HepG2 (cell line): ENCODE results near the gene CDYL2. TPM values are rescaled to one million over a fixed set of nuclear protein-coding genes. Genes with fewer than 3 reads are reported as not detected.

Experiments
- ATAC-seq: fragments of 200-7000 bp; cut with Tn5 transposase; 3 replicates; pipeline ENCODE4 v1.9.1; 2020; ENCODE audit warnings: mild to moderate bottlenecking, moderate library complexity
- BruUV-seq: library from RNA; stranded (reverse); fragments of 400-500 nt; replicated peaks from 2 replicates; lab custom pipeline; 2021; lab: Mats Ljungman, UMichigan
- CTCF ChIA-PET: fragments of 300-600 bp; formaldehyde crosslinking; extraction: SDS; loops from one replicate; lab custom pipeline; 2021; ENCODE audit warnings: low total read pairs, inconsistent platforms, low intra/inter-chr PET ratio; lab: Yijun Ruan, JAX
- POLR2A ChIA-PET: fragments of 350-600 bp; sonication (Branson Sonifier 250); formaldehyde crosslinking; loops from one replicate; lab custom pipeline; 2020; ENCODE audit warnings: antibody characterized with exemption, inconsistent platforms; lab: Yijun Ruan, JAX
- DNase-seq: peaks from one replicate; pipeline ENCODE4 v3.0.0-alpha.2; 2015; ENCODE audit warnings: low spot score
- FAIRE-seq: peaks from 3 replicates; lab custom pipeline; 2011; peaks lifted over from hg19 to GRCh38; lab: Jason Lieb, UNC
- H2AFZ ChIP-seq: one replicate; pipeline ENCODE4 v1.6.1; 2011; ENCODE audit warnings: low read length, inconsistent platforms
- H3K27ac ChIP-seq: fragments of 300-600 bp; 3 replicates; pipeline ENCODE4 v1.8.0; 2011; ENCODE audit warnings: mixed run types, mild to moderate bottlenecking, mixed read lengths, low read length, inconsistent platforms; ENCODE audit not compliant: insufficient read depth; ENCODE audit errors: extremely low read length
- H3K27me3 ChIP-seq, 2 experiments: fragments of 200-600 bp in 1 of 2; 2 replicates in 1 of 2; 3 replicates in 1 of 2; pipeline versions ENCODE4 v1.6.0 to v1.8.0; 2011; ENCODE audit warnings: low read length in 2 of 2, mild to moderate bottlenecking in 2 of 2, moderate library complexity in 2 of 2, inconsistent platforms in 1 of 2; ENCODE audit not compliant: insufficient read depth in 2 of 2, control insufficient read depth in 1 of 2
- H3K36me3 ChIP-seq, 2 experiments: fragments of 200-600 bp in 1 of 2; replicated peaks in 1 of 2; 2 replicates in 1 of 2; 3 replicates in 1 of 2; pipeline versions ENCODE4 v1.5.1 to v1.8.0; 2011; ENCODE audit warnings: low read length in 2 of 2, inconsistent platforms in 1 of 2; ENCODE audit not compliant: insufficient read depth in 2 of 2, control insufficient read depth in 1 of 2
- H3K4me1 ChIP-seq: 2 replicates; pipeline ENCODE4 v1.5.1; 2012; ENCODE audit warnings: low read length, inconsistent platforms; ENCODE audit not compliant: insufficient read depth
- H3K4me2 ChIP-seq: 2 replicates; pipeline ENCODE4 v1.6.0; 2011; ENCODE audit warnings: low read depth, low read length, inconsistent platforms
- H3K4me3 ChIP-seq, 3 experiments: fragments of 200-600 bp in 1 of 3; sonication (generic), shearing (Covaris generic) in 1 of 3; replicated peaks in 1 of 3; 2 replicates each; pipeline ENCODE4 v1.5.1; 2011 to 2016; ENCODE audit warnings: low read length in 3 of 3, inconsistent platforms in 2 of 3, low read depth in 2 of 3, mild to moderate bottlenecking in 2 of 3, control low read depth in 1 of 3, mixed read lengths in 1 of 3; ENCODE audit not compliant: insufficient read depth in 1 of 3
- H3K79me2 ChIP-seq: one replicate; pipeline ENCODE4 v1.6.1; 2011; ENCODE audit warnings: low read length, inconsistent platforms; ENCODE audit not compliant: insufficient read depth
- H3K9ac ChIP-seq: 2 replicates; pipeline ENCODE4 v1.6.0; 2011; ENCODE audit warnings: mild to moderate bottlenecking, low read depth, low read length, inconsistent platforms; ENCODE audit not compliant: insufficient read depth
- H3K9me3 ChIP-seq: 2 replicates; pipeline ENCODE4 v1.5.1; 2012; ENCODE audit warnings: mild to moderate bottlenecking, low read length
- H4K20me1 ChIP-seq: 2 replicates; pipeline ENCODE4 v1.6.0; 2011; ENCODE audit warnings: inconsistent platforms, mild to moderate bottlenecking, low read length, moderate library complexity; ENCODE audit not compliant: insufficient read depth
- ARNTL ChIP-seq: sonication (generic); formaldehyde crosslinking; IDR thresholded peaks from 2 replicates; pipeline ENCODE4 v1.4.0; 2020; ENCODE audit warnings: mild to moderate bottlenecking, missing genetic modification reagents
- ATF7 ChIP-seq, 2 experiments: fragments of 450-650 bp in 1 of 2; sonication (generic) in 1 of 2; formaldehyde crosslinking in 1 of 2; IDR thresholded peaks; 2 replicates each; pipeline versions ENCODE4 v1.4.0 to v1.6.1; 2016 to 2020; ENCODE audit warnings: antibody characterized with exemption in 1 of 2, mild to moderate bottlenecking in 1 of 2, missing genetic modification reagents in 1 of 2
- NFYC ChIP-seq: IDR thresholded peaks from 2 replicates; pipeline ENCODE4 v1.6.1; 2016; ENCODE audit warnings: missing genetic modification reagents, missing compliant biosample characterization
- PBX3 ChIP-seq: sonication (generic); formaldehyde crosslinking; IDR thresholded peaks from 2 replicates; pipeline ENCODE4 v1.8.1; 2023; ENCODE audit warnings: missing genetic modification reagents, inconsistent platforms, borderline replicate concordance
- STAT5B ChIP-seq: sonication (generic); formaldehyde crosslinking; IDR thresholded peaks from 2 replicates; pipeline ENCODE4 v1.4.0; 2020; ENCODE audit warnings: missing genetic modification reagents
- ZBTB38 ChIP-seq: sonication (generic); formaldehyde crosslinking; IDR thresholded peaks from 2 replicates; pipeline ENCODE4 v1.5.1; 2020; ENCODE audit warnings: mild to moderate bottlenecking, missing genetic modification reagents
- ZKSCAN8 ChIP-seq: IDR thresholded peaks from 2 replicates; pipeline ENCODE4 v1.6.1; 2016; ENCODE audit warnings: borderline replicate concordance, missing genetic modification reagents, missing compliant biosample characterization
- ZNF333 ChIP-seq: sonication (generic); formaldehyde crosslinking; IDR thresholded peaks from 2 replicates; pipeline ENCODE4 v1.4.0; 2020; ENCODE audit warnings: mild to moderate bottlenecking, missing genetic modification reagents, borderline replicate concordance
- ZNF503 ChIP-seq: sonication (generic); formaldehyde crosslinking; IDR thresholded peaks from 2 replicates; pipeline ENCODE4 v1.4.0; 2020; ENCODE audit warnings: missing genetic modification reagents
- ZNF720 ChIP-seq: sonication (generic); formaldehyde crosslinking; IDR thresholded peaks from 2 replicates; pipeline ENCODE4 v1.4.0; 2020; ENCODE audit warnings: missing genetic modification reagents
- ZNF816 ChIP-seq: sonication (generic); formaldehyde crosslinking; IDR thresholded peaks from 2 replicates; pipeline ENCODE4 v1.8.0; 2022; ENCODE audit warnings: missing genetic modification reagents, mild to moderate bottlenecking, borderline replicate concordance
- WGBS: methylation state at CpG from one replicate; pipeline ENCODE4 v1.1.6; 2017; ENCODE audit warnings: low lambda C conversion rate; 5-methylcytosine and 5-hydroxymethylcytosine counted together
- in situ Hi-C: cut with HindIII; loops from 2 replicates; pipeline ENCODE4 v1.10.0; 2017; ENCODE audit warnings: low pct_unique_long_range_greater_than_20kb; ENCODE audit not compliant: extremely low pct_ligation_motif_present
- intact Hi-C: fragments of 100-400 bp; cut with micrococcal nuclease; formaldehyde crosslinking; loops from one replicate; pipeline ENCODE4 v1.10.0; 2022; ENCODE audit not compliant: unreplicated experiment
- polyA plus RNA-seq, 8 experiments: library from polyadenylated mRNA; depleted of rRNA in 3 of 8; stranded (reverse) in 7 of 8; unstranded in 1 of 8; fragments of >200 nt; fragmentation: Illumina TruSeq in 4 of 8; extraction: Trizol in 4 of 8; gene quantifications; 2 replicates each; pipeline versions ENCODE4 v1.2.1 to v1.2.3, GENCODE V29; 2011 to 2016; ENCODE audit warnings: low read depth in 4 of 8, missing spikeins in 1 of 8, mixed read lengths in 1 of 8; ENCODE audit not compliant: insufficient read depth in 1 of 8
- total RNA-seq, 5 experiments: library from RNA; depleted of rRNA; stranded (reverse); fragments of >200 nt; fragmentation: Illumina TruSeq; extraction: Trizol; gene quantifications; 2 replicates each; pipeline ENCODE4 v1.2.3, GENCODE V29; 2016; ENCODE audit warnings: low read depth in 1 of 5

The CDYL2 gene
- total and polyA plus RNA-seq, 2 of the 13 experiments (the other 11 are each of a cell fraction or from before 2014, with no cell fraction given): 0.07 to 0.35 TPM

GRCh38 chr16:80616362-80616761 lies 188.0 kb downstream of the CDYL2 start:
- 23% methylated on average over 3 of the region's 3 CpGs for WGBS
- no TSS peak for BruUV-seq

More at GRCh38 chr16:80616362-80616761, 188.0 kb downstream of the CDYL2 start:
- no peak overlapping the region for H3K27ac ChIP-seq
- no peak for DNase-seq
- CTCF ChIA-PET: no interaction called here
- H4K20me1 ChIP-seq: no peaks in the 10 kb centered on the region
- POLR2A ChIA-PET: no interaction called here
- intact Hi-C loops (no loop called here), in situ Hi-C loops (no loop called here)
- H3K4me2 ChIP-seq: no peak overlapping the region
- H2AFZ ChIP-seq: no peak overlapping the region
- H3K27me3 ChIP-seq: no peaks in the 10 kb centered on the region
- no peak for TF ChIP-seq ZBTB38
- TF ChIP-seq NFYC (CRISPR knock-in tag): no peak
- TF ChIP-seq ZNF816 (CRISPR knock-in tag): no peak
- TF ChIP-seq ZNF333 (CRISPR knock-in tag): no peak
- no peak for TF ChIP-seq ZNF720
- no peak for TF ChIP-seq ZKSCAN8
- TF ChIP-seq ARNTL (CRISPR knock-in tag): no peak
- no peak for TF ChIP-seq ATF7 (IDR thresholded peaks at IDR 0.05)
- no peak for TF ChIP-seq ATF7 (CRISPR knock-in tag; IDR thresholded peaks at IDR 0.05)
- TF ChIP-seq ZNF503 (CRISPR knock-in tag): no peak
- TF ChIP-seq PBX3 (CRISPR knock-in tag): no peak
- no peak for TF ChIP-seq STAT5B (CRISPR knock-in tag)
- H3K4me3 ChIP-seq: no peak overlapping the region
- no peaks in the 10 kb centered on the region for H3K9me3 ChIP-seq
- H3K9ac ChIP-seq: no peak overlapping the region
- ATAC-seq: no peak
- FAIRE-seq: no peak
- H3K79me2 ChIP-seq: no peaks in the 10 kb centered on the region
- H3K4me1 ChIP-seq: no peaks in the 10 kb centered on the region
- H3K36me3 ChIP-seq: no peaks in the 10 kb centered on the region
